Activated T-cell treated with anti-CD3 and anti-CD28 coated beads, Interleukin-2, amount 50 U/mL, for 24 hours (primary cell): Measurements from ENCODE around the gene EHMT1.

Source experiments
- DNase-seq: peaks from one replicate; pipeline ENCODE4 v3.0.0-alpha.2; 2020
- H3K27ac Mint-ChIP-seq: 2 replicates; pipeline ENCODE4 v1.8.0; 2020; ENCODE audit warnings: mild to moderate bottlenecking, mixed read lengths
- H3K27me3 Mint-ChIP-seq: 2 replicates; pipeline ENCODE4 v1.8.0; 2020; ENCODE audit warnings: mixed read lengths
- H3K36me3 Mint-ChIP-seq: 2 replicates; pipeline ENCODE4 v1.8.0; 2020; ENCODE audit warnings: low read depth, mixed read lengths
- H3K4me1 Mint-ChIP-seq: 2 replicates; pipeline ENCODE4 v1.8.0; 2020; ENCODE audit warnings: low read depth, mixed read lengths
- H3K4me3 Mint-ChIP-seq: 2 replicates; pipeline ENCODE4 v1.8.0; 2020; ENCODE audit warnings: mild to moderate bottlenecking, moderate library complexity, mixed read lengths
- H3K9me3 Mint-ChIP-seq: 2 replicates; pipeline ENCODE4 v1.8.0; 2020; ENCODE audit warnings: mixed read lengths

Gene EHMT1

GRCh38 chr9:137832191-137832700, 213.4 kb downstream of the EHMT1 start:
- H3K4me3 Mint-ChIP-seq = no peak overlapping the region
- H3K4me1 Mint-ChIP-seq = no peaks in the 10 kb centered on the region
- no peak for DNase-seq
- H3K36me3 Mint-ChIP-seq = peaks cover 69% of the 10 kb centered on the region
- H3K9me3 Mint-ChIP-seq = no peaks in the 10 kb centered on the region
- no peak overlapping the region for H3K27ac Mint-ChIP-seq
- no peaks in the 10 kb centered on the region for H3K27me3 Mint-ChIP-seq

- H3K36me3 Mint-ChIP-seq = peaks cover 64% of the 10 kb centered on the region
- H3K27me3 Mint-ChIP-seq = no peaks in the 10 kb centered on the region
- DNase-seq = no peak
- H3K4me3 Mint-ChIP-seq = no peak overlapping the region
- no peak overlapping the region for H3K27ac Mint-ChIP-seq
- H3K9me3 Mint-ChIP-seq = no peaks in the 10 kb centered on the region
- no peaks in the 10 kb centered on the region for H3K4me1 Mint-ChIP-seq
These were observed 214.2 kb downstream of the EHMT1 start for GRCh38 chr9:137832830-137833590.

GRCh38 chr9:137833721-137834613, 215.2 kb downstream of the EHMT1 start:
- no peak for DNase-seq
- H3K9me3 Mint-ChIP-seq = no peaks in the 10 kb centered on the region
- no peak overlapping the region for H3K27ac Mint-ChIP-seq
- no peaks in the 10 kb centered on the region for H3K27me3 Mint-ChIP-seq
- no peak overlapping the region for H3K4me3 Mint-ChIP-seq
- H3K36me3 Mint-ChIP-seq = peaks cover 59% of the 10 kb centered on the region
- no peaks in the 10 kb centered on the region for H3K4me1 Mint-ChIP-seq

- no peak overlapping the region for H3K27ac Mint-ChIP-seq
- H3K36me3 Mint-ChIP-seq = peaks cover 49% of the 10 kb centered on the region
- no peaks in the 10 kb centered on the region for H3K4me1 Mint-ChIP-seq
- H3K9me3 Mint-ChIP-seq = no peaks in the 10 kb centered on the region
- DNase-seq = no peak
- no peak overlapping the region for H3K4me3 Mint-ChIP-seq
- H3K27me3 Mint-ChIP-seq = no peaks in the 10 kb centered on the region
These were observed 216.2 kb downstream of the EHMT1 start for GRCh38 chr9:137834846-137835546.

- H3K36me3 Mint-ChIP-seq = peaks cover 40% of the 10 kb centered on the region
- no peak overlapping the region for H3K27ac Mint-ChIP-seq
- H3K4me3 Mint-ChIP-seq = no peak overlapping the region
- DNase-seq = no peak
- H3K4me1 Mint-ChIP-seq = no peaks in the 10 kb centered on the region
- H3K9me3 Mint-ChIP-seq = peaks cover 2% of the 10 kb centered on the region
- H3K27me3 Mint-ChIP-seq = no peaks in the 10 kb centered on the region
These were observed 217.5 kb downstream of the EHMT1 start for GRCh38 chr9:137836151-137836830.

- Mint-ChIP-seq H3K4me1 (no peaks in the 10 kb centered on the region), H3K27ac (no peak overlapping the region), H3K27me3 (no peaks in the 10 kb centered on the region), H3K36me3 (peaks cover 37% of the 10 kb centered on the region), H3K9me3 (peaks cover 2% of the 10 kb centered on the region), H3K4me3 (no peak overlapping the region)
- DNase-seq = no peak
These were observed 218.0 kb downstream of the EHMT1 start for GRCh38 chr9:137836831-137837241.

- no peak overlapping the region for H3K4me3 Mint-ChIP-seq
- peaks cover 33% of the 10 kb centered on the region for H3K36me3 Mint-ChIP-seq
- no peak overlapping the region for H3K27ac Mint-ChIP-seq
- DNase-seq = no peak
- H3K27me3 Mint-ChIP-seq = no peaks in the 10 kb centered on the region
- H3K4me1 Mint-ChIP-seq = no peaks in the 10 kb centered on the region
- H3K9me3 Mint-ChIP-seq = peaks cover 2% of the 10 kb centered on the region
These were observed 218.8 kb downstream of the EHMT1 start for GRCh38 chr9:137837345-137838278.

- DNase-seq = no peak
- H3K4me1 Mint-ChIP-seq = no peaks in the 10 kb centered on the region
- peaks cover 23% of the 10 kb centered on the region for H3K36me3 Mint-ChIP-seq
- no peaks in the 10 kb centered on the region for H3K27me3 Mint-ChIP-seq
- no peak overlapping the region for H3K27ac Mint-ChIP-seq
- peaks cover 6% of the 10 kb centered on the region for H3K9me3 Mint-ChIP-seq
- no peak overlapping the region for H3K4me3 Mint-ChIP-seq
These were observed 219.8 kb downstream of the EHMT1 start for GRCh38 chr9:137838576-137838975.

- H3K9me3 Mint-ChIP-seq = peaks cover 6% of the 10 kb centered on the region
- no peak overlapping the region for H3K4me3 Mint-ChIP-seq
- H3K36me3 Mint-ChIP-seq = no peaks in the 10 kb centered on the region
- no peak for DNase-seq
- H3K27ac Mint-ChIP-seq = no peak overlapping the region
- H3K4me1 Mint-ChIP-seq = no peaks in the 10 kb centered on the region
- no peaks in the 10 kb centered on the region for H3K27me3 Mint-ChIP-seq
These were observed 224.6 kb downstream of the EHMT1 start for GRCh38 chr9:137843355-137843754.

- Mint-ChIP-seq H3K27ac (no peak overlapping the region), H3K4me1 (no peaks in the 10 kb centered on the region), H3K27me3 (no peaks in the 10 kb centered on the region), H3K36me3 (peaks cover 4% of the 10 kb centered on the region), H3K4me3 (no peak overlapping the region), H3K9me3 (peaks cover 19% of the 10 kb centered on the region)
- DNase-seq = no peak
These were observed 232.9 kb downstream of the EHMT1 start for GRCh38 chr9:137851516-137852267.

GRCh38 chr9:137853392-137853995, 234.7 kb downstream of the EHMT1 start:
- H3K4me3 Mint-ChIP-seq = no peak overlapping the region
- no peak overlapping the region for H3K27ac Mint-ChIP-seq
- DNase-seq = no peak
- no peaks in the 10 kb centered on the region for H3K27me3 Mint-ChIP-seq
- peaks cover 4% of the 10 kb centered on the region for H3K36me3 Mint-ChIP-seq
- no peaks in the 10 kb centered on the region for H3K4me1 Mint-ChIP-seq
- peaks cover 19% of the 10 kb centered on the region for H3K9me3 Mint-ChIP-seq

- peaks cover 10% of the 10 kb centered on the region for H3K27me3 Mint-ChIP-seq
- no peak overlapping the region for H3K4me3 Mint-ChIP-seq
- H3K36me3 Mint-ChIP-seq = peaks cover 8% of the 10 kb centered on the region
- H3K9me3 Mint-ChIP-seq = peaks cover 19% of the 10 kb centered on the region
- H3K27ac Mint-ChIP-seq = no peak overlapping the region
- DNase-seq = no peak
- no peaks in the 10 kb centered on the region for H3K4me1 Mint-ChIP-seq
These were observed 241.6 kb downstream of the EHMT1 start for GRCh38 chr9:137860361-137860760.
